H1 (cell line): ENCODE data around the gene EMP3. TPM values are rescaled to one million over a fixed set of nuclear protein-coding genes. Genes with fewer than 3 reads are reported as not detected.

Experiments used
- CHD7 ChIP-seq: fragments of 300-600 bp; sonication (generic); IDR thresholded peaks from 2 replicates; pipeline ENCODE4 v1.7.1; 2012; ENCODE audit warnings: low read length, moderate library complexity, mild to moderate bottlenecking, inconsistent platforms; ENCODE audit not compliant: insufficient replicate concordance
- CTCF ChIP-seq, 3 experiments: IDR thresholded peaks; 1 replicate in 2 of 3; 2 replicates in 1 of 3; pipeline versions ENCODE4 v1.5.1 to v1.6.1; 2011; ENCODE audit warnings: low read length in 3 of 3, mild to moderate bottlenecking in 3 of 3, inconsistent platforms in 2 of 3, low read depth in 1 of 3, moderate library complexity in 1 of 3; ENCODE audit not compliant: insufficient read depth in 1 of 3; ENCODE audit errors: control extremely low read depth in 1 of 3
- EGR1 ChIP-seq: IDR thresholded peaks from 2 replicates; pipeline ENCODE4 v1.6.1; 2011; ENCODE audit warnings: low read depth, low read length, borderline replicate concordance
- MAFK ChIP-seq: IDR thresholded peaks from 2 replicates; pipeline ENCODE4 v1.6.1; 2012; ENCODE audit warnings: low read depth, mild to moderate bottlenecking, improper control_type of control experiment, low read length
- SIRT6 ChIP-seq: IDR thresholded peaks from one replicate; pipeline ENCODE4 v1.7.1; 2012; ENCODE audit warnings: low read length, inconsistent platforms
- SP4 ChIP-seq: IDR thresholded peaks from 2 replicates; pipeline ENCODE4 v1.6.1; 2012; ENCODE audit warnings: low read length, inconsistent platforms
- TEAD4 ChIP-seq: IDR thresholded peaks from 2 replicates; pipeline ENCODE4 v1.6.1; 2012; ENCODE audit warnings: low read depth, low read length, inconsistent platforms, mixed read lengths
- polyA plus RNA-seq, 7 experiments: library from polyadenylated mRNA; depleted of rRNA in 3 of 7; stranded (reverse) in 5 of 7; unstranded in 2 of 7; fragments of >200 nt in 5 of 7; fragments of 200-250 nt in 2 of 7; gene quantifications; 1 replicate in 5 of 7; 2 replicates in 1 of 7; 4 replicates in 1 of 7; pipeline versions ENCODE4 v1.2.1 to v1.2.3, GENCODE V29; 2011 to 2013; ENCODE audit warnings: missing spikeins in 2 of 7, mixed read lengths in 2 of 7
- total RNA-seq: library from RNA; stranded (reverse); fragmentation: NEBNext Ultra II Directional; extraction: Animal tissue kit (Norgen Biotek cat#: 25700); gene quantifications from 2 replicates; pipeline ENCODE4 v1.2.1, GENCODE V29; 2021

EMP3 gene
- total and polyA plus RNA-seq, 2 of the 8 experiments (the other 6 are each of a cell fraction or from before 2014, with no cell fraction given), result 18.4 to 87.8 TPM

GRCh38 chr19:48321622-48322591 lies 3.4 kb upstream of the EMP3 start (continued):
- TF ChIP-seq CHD7 (no peak), MAFK (no peak), SIRT6 (no peak), SP4 (no peak; the same call in 1 of the 2 replicates), CTCF (IDR thresholded peaks at IDR 0.05; ENCODE audit: control extremely low read depth in 1 of 3, insufficient read depth in 1 of 3, low read depth in 1 of 3, low read length in 3 of 3) (peak in 2 of 3 experiments; percentile 4 to 16; a peak in 1 of 4 replicates), TEAD4 (no peak), EGR1 (peak; percentile 54; the same call in 1 of the 2 replicates)
